Ovary (tissue), 9 donors: ENCODE measurements around the gene TNS1. TPM values are rescaled to one million over a fixed set of nuclear protein-coding genes. Genes with fewer than 3 reads are reported as not detected.
"Not testable (repeated sequence)": the region's sequence is repeated elsewhere in the genome, so short reads cannot be mapped to it uniquely, and the experiment has no call there.

Experiments used
- DNase-seq, 5 donors: peaks; one replicate each; pipeline ENCODE4 v3.0.0-alpha.2; 2019 to 2020
- H3K27ac ChIP-seq, 2 donors: fragments of 200-600 bp; one replicate each; pipeline versions ENCODE4 v1.5.1 to v1.8.0; 2019 to 2022
- H3K27me3 ChIP-seq: fragments of 200-600 bp; one replicate; pipeline ENCODE4 v1.8.0; 2022
- H3K36me3 ChIP-seq: fragments of 200-600 bp; sonication (generic); one replicate; pipeline ENCODE4 v1.5.1; 2019
- H3K4me1 ChIP-seq: one replicate; pipeline ENCODE4 v1.8.1; 2013; ENCODE audit warnings: mild to moderate bottlenecking, moderate library complexity; ENCODE audit not compliant: insufficient read depth
- H3K4me3 ChIP-seq: fragments of 200-600 bp; sonication (generic); one replicate; pipeline ENCODE4 v1.5.1; 2017
- H3K9me3 ChIP-seq, 2 donors: fragments of 200-600 bp in 1 of 2; sonication (generic) in 1 of 2; one replicate each; pipeline versions ENCODE4 v1.5.1 to v1.8.1; 2013 to 2019; ENCODE audit warnings: mild to moderate bottlenecking in 1 of 2, moderate library complexity in 1 of 2
- EP300 ChIP-seq: sonication (generic); formaldehyde crosslinking; IDR thresholded peaks from one replicate; pipeline ENCODE4 v1.6.1; 2017; ENCODE audit warnings: antibody characterized with exemption
- POLR2A ChIP-seq: fragments of 450-650 bp; IDR thresholded peaks from one replicate; pipeline ENCODE4 v1.6.1; 2017; ENCODE audit warnings: antibody characterized with exemption, mild to moderate bottlenecking, moderate library complexity
- WGBS, 3 donors: extraction: QIAGEN DNeasy Blood & Tissue Kit in 1 of 3; methylation state at CpG; one replicate each; pipeline versions ENCODE4 v1.1.5 to v1.1.7; 2013 to 2017; 5-methylcytosine and 5-hydroxymethylcytosine counted together
- intact Hi-C, 4 donors: fragments of 100-400 bp; cut with DNase I; formaldehyde crosslinking; loops; one replicate each; pipeline versions ENCODE4 v1.11.0 to v1.15.1; 2022 to 2023
- polyA plus RNA-seq, 2 donors: library from polyadenylated mRNA; stranded (reverse); fragments of 200-250 nt in 1 of 2; fragments of 350-450 nt in 1 of 2; fragmentation: Illumina TruSeq in 1 of 2; extraction: RNeasy Lipid Tissue Mini Kit (QIAGEN cat#74804) in 1 of 2; gene quantifications; one replicate each; pipeline ENCODE4 v1.2.3, GENCODE V29; 2013 to 2014
- total RNA-seq, 7 donors: library from RNA; depleted of rRNA in 2 of 7; stranded (reverse); fragments of >200 nt in 2 of 7; fragmentation: NEBNext Ultra II Directional in 3 of 7; extraction: Animal tissue kit (Norgen Biotek cat#: 25700) in 3 of 7; gene quantifications; one replicate each; pipeline versions ENCODE4 v1.1.0 to v1.2.4, GENCODE V29; 2016 to 2023
- TF ChIP-seq, protein P1 (sequence below), 3 donors: fragments of 450-650 bp in 2 of 3; fragments of 200-600 bp in 1 of 3; IDR thresholded peaks; one replicate each; pipeline versions ENCODE4 v1.5.1 to v1.8.0; 2016 to 2022; ENCODE audit warnings: antibody characterized with exemption in 3 of 3, mild to moderate bottlenecking in 1 of 3
- donor health status: DM: no; HTN: no; CAD: no; lungs with moderate emphysema.
- donor health status: DM: no; HTN: no; CAD: no.
- donor health status: Bipolar disorder and iron deficiency.
- donor health status: DM: yes; HTN: yes; CAD: no.
- donor health status: DM: no; HTN: no; CAD: no.
- donor health status: DM: yes; HTN: yes; CAD: no.

The TNS1 gene
- total and polyA plus RNA-seq, 9 donors, result 140 to 568 (median 356) TPM

DNA sequence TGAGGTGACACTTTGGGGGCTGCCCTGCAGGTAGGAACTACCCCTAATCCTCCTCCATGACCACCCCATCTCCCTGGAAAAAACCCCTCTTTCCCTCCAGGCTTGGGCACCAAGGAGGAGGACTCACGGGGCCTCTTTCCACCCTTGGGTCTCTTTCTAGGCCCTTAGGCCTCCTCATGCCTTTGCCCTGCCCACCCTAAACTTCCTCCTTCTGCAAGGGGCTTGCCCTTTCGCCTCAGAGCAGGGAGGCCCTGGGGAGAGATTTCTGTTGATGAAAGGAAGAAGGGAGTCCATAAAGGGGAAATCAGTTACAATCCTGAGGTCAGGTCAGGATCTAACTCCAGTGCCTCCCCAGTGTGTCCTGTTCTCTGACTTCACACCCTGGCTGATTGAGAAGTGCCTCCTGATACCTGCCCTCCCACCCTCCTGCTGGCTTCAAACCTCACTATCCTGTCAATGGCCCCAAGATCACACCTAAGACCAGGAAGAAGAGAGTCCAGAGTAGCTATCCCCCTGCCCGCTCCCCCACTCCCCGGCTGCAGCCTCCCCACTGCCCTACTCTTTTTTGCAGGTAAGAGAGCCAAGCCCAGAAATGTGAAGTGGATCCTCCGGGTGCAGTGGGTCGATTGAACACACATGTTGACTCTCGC is 16.7 kb upstream of the TNS1 start:
- peaks cover 8% of the 10 kb centered on the region for H3K4me1 ChIP-seq
- 88 to 93% (median 92%) methylated on average over 7 of the region's 7 CpGs for WGBS, 3 donors

DNA sequence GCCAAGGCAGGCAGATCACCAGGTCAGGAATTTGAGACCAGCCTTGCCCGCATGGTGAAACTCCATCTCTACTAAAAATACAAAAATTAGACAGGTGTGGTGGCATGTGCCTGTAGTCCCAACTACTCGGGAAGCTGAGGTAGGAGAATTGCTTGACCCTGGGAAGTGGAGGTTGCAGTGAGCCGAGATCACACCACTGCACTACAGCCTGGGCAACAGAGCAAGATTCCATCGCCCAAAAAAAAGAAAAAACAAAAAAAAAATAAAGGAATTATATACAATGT is 16.0 kb upstream of the TNS1 start:
- not testable (repeated sequence) for H3K4me3 ChIP-seq, H3K4me1 ChIP-seq, H3K36me3 ChIP-seq, H3K9me3 ChIP-seq, H3K27me3 ChIP-seq, H3K27ac ChIP-seq
- intact Hi-C loops, result loop anchor here in 1 of 4 donors (10.0 kb wide), 1 partner anchor 1156 kb away; the partner anchor contains the start of genes CNPPD1, RETREG2 and SLC23A3
- peak in 1 of 5 donors; percentile 0 for DNase-seq
- WGBS, 3 donors, result 89 to 95% (median 93%) methylated on average over 4 of the region's 4 CpGs

More for the DNA sequence above, 16.7 kb upstream of the TNS1 start:
- intact Hi-C loops, result loop anchor here in 1 of 4 donors (10.0 kb wide), 1 partner anchor 1155 kb away; the partner anchor contains the start of genes CNPPD1, RETREG2 and SLC23A3
- H3K27ac ChIP-seq, result no peak overlapping the region
- TF ChIP-seq POLR2A (no peak), EP300 (no peak)
- TF ChIP-seq, protein P1, sequence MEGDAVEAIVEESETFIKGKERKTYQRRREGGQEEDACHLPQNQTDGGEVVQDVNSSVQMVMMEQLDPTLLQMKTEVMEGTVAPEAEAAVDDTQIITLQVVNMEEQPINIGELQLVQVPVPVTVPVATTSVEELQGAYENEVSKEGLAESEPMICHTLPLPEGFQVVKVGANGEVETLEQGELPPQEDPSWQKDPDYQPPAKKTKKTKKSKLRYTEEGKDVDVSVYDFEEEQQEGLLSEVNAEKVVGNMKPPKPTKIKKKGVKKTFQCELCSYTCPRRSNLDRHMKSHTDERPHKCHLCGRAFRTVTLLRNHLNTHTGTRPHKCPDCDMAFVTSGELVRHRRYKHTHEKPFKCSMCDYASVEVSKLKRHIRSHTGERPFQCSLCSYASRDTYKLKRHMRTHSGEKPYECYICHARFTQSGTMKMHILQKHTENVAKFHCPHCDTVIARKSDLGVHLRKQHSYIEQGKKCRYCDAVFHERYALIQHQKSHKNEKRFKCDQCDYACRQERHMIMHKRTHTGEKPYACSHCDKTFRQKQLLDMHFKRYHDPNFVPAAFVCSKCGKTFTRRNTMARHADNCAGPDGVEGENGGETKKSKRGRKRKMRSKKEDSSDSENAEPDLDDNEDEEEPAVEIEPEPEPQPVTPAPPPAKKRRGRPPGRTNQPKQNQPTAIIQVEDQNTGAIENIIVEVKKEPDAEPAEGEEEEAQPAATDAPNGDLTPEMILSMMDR (IDR thresholded peaks at IDR 0.05), result no peak
- H3K27me3 ChIP-seq, result no peaks in the 10 kb centered on the region
- peak in 1 of 5 donors; percentile 7 for DNase-seq
- no peak overlapping the region for H3K4me3 ChIP-seq
- H3K9me3 ChIP-seq, result no peaks in the 10 kb centered on the region
- H3K36me3 ChIP-seq, result no peaks in the 10 kb centered on the region

DNA sequence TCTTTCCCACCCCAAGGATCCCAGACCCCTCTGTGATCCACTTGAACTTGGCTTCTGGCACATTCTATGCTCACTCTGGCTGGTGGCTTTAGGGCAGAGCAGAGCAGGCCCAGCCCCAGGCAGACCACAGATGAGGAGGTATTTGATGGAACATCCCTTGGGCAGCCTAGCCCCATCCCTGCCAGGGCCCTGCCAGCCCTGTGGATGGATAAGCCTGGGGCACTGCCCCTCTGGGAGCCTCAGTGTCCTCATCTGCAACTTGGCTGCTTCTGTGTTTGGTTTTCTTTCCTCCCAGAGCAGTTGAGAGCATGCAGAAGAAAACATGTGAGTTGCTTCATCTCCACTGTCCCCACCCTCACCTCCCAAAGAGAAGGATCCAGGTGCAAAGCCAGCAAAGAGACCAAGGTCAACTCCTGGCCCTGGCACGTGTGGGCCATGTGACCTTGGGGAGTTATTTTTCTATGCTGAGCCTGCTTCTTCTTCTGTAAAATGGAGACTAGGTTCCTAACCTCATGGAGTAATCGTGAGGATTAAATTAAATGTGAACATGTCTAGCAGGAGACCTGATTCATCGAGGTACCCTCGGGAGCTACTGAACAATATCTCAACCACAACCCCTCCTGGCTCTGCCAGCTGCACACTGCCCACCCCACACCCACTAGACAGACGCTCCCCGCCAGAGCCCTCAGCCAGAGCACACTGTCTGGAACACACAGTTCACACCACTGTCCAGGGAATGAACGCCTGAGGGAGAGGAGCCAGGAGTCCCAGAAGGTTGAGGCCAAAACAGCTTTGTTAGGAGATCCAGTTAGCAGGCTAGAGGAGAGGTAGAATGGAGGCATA is 14.6 kb upstream of the TNS1 start:
- peak; percentile 31 to 76 (median 57) for DNase-seq
- 23 to 29% (median 26%) methylated on average over 7 of the region's 7 CpGs for WGBS, 3 donors
- TF ChIP-seq, protein P1 (IDR thresholded peaks at IDR 0.05), result no peak
- no peak for TF ChIP-seq POLR2A
- no peak for TF ChIP-seq EP300
- Histone ChIP-seq H3K36me3 (no peaks in the 10 kb centered on the region), H3K4me1 (peaks cover 8% of the 10 kb centered on the region), H3K4me3 (no peak overlapping the region), H3K27me3 (no peaks in the 10 kb centered on the region), H3K27ac (no peak overlapping the region), H3K9me3 (no peaks in the 10 kb centered on the region)
- intact Hi-C loops, result loop anchor here in 1 of 4 donors (10.0 kb wide), 1 partner anchor 1157 kb away; the partner anchor contains the start of genes CNPPD1, RETREG2 and SLC23A3

DNA sequence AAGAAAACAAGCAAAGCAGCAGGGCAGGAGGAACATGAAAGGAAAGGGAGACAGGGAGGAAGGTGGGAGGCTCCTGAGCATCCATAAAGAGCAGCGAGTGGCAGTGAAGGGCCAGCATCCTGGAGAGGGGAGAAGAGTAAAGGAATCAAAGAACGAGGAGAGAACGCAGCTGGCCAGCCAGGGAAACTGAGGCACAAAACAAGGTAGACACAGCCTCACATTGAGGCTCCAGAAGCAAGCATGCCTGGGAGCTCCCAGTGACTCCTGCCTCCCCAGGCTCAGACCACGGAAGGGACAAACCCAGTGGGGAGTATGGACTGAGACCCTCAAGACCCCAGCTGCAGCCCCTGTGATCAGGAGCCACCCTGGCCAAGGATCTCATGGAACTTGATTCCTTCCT is 14.0 kb upstream of the TNS1 start:
- DNase-seq, result no peak
- intact Hi-C loops, result loop anchor here in 1 of 4 donors (10.0 kb wide), 1 partner anchor 1158 kb away; the partner anchor contains the start of genes CNPPD1, RETREG2 and SLC23A3
- no peak overlapping the region for H3K4me3 ChIP-seq
- peaks cover 8% of the 10 kb centered on the region for H3K4me1 ChIP-seq
- no peak overlapping the region for H3K27ac ChIP-seq
- TF ChIP-seq POLR2A (no peak), EP300 (no peak)
- TF ChIP-seq, protein P1 (IDR thresholded peaks at IDR 0.05), result no peak
- WGBS, 3 donors, result 87 to 92% (median 91%) methylated on average over 4 of the region's 4 CpGs
- H3K9me3 ChIP-seq, result no peaks in the 10 kb centered on the region
- H3K36me3 ChIP-seq, result no peaks in the 10 kb centered on the region
- H3K27me3 ChIP-seq, result no peaks in the 10 kb centered on the region
